PC-9 (cell line): ENCODE results near the gene UQCRH. TPM values are rescaled to one million over a fixed set of nuclear protein-coding genes. Genes with fewer than 3 reads are reported as not detected.
"Not testable (repeated sequence)": the region's sequence is repeated elsewhere in the genome, so short reads cannot be mapped to it uniquely, and the experiment has no call there.

ENCODE experiments used
- BruUV-seq: library from RNA; stranded (reverse); fragments of 400-500 nt; replicated peaks from 2 replicates; lab custom pipeline; 2021; lab: Mats Ljungman, UMichigan
- CTCF ChIA-PET: fragments of 300-600 bp; sonication (Branson Sonifier 250); formaldehyde crosslinking; loops from one replicate; lab custom pipeline; 2022; ENCODE audit warnings: antibody characterized with exemption; lab: Charles Lee
- POLR2A ChIA-PET: fragments of 300-600 bp; sonication (Branson Sonifier 250); formaldehyde crosslinking; loops from one replicate; lab custom pipeline; 2022; ENCODE audit warnings: antibody characterized with exemption; ENCODE audit not compliant: unreplicated experiment; lab: Charles Lee
- DNase-seq, 2 experiments: peaks; one replicate each; pipeline versions ENCODE4 v3.0.0 to v3.0.0-alpha.2; 2015 to 2022; ENCODE audit warnings: mixed read lengths in 1 of 2
- H2AFZ ChIP-seq: fragments of 200-600 bp; sonication (generic); 2 replicates; pipeline ENCODE4 v1.8.1; 2017; ENCODE audit warnings: antibody characterized with exemption
- H3F3A ChIP-seq: fragments of 200-600 bp; sonication (generic); 2 replicates; pipeline ENCODE4 v1.8.1; 2017; ENCODE audit warnings: antibody characterized with exemption, mild to moderate bottlenecking, low read depth; ENCODE audit not compliant: insufficient read depth
- H3K27ac ChIP-seq: fragments of 200-600 bp; sonication (generic); 2 replicates; pipeline ENCODE4 v1.6.1; 2016; ENCODE audit warnings: mixed run types
- H3K27me3 ChIP-seq: fragments of 200-600 bp; sonication (generic); 2 replicates; pipeline ENCODE4 v1.6.1; 2016; ENCODE audit warnings: low read depth, mixed run types; ENCODE audit not compliant: insufficient read depth
- H3K36me3 ChIP-seq: fragments of 200-600 bp; sonication (generic); 2 replicates; pipeline ENCODE4 v1.6.1; 2016; ENCODE audit warnings: low read depth, mixed run types
- H3K4me1 ChIP-seq: fragments of 200-600 bp; sonication (generic); replicated peaks from 2 replicates; pipeline ENCODE4 v1.6.1; 2016; ENCODE audit warnings: mixed run types; ENCODE audit not compliant: insufficient read depth
- H3K4me2 ChIP-seq: fragments of 200-600 bp; sonication (generic); 2 replicates; pipeline ENCODE4 v1.6.1; 2017; ENCODE audit warnings: mixed run types
- H3K4me3 ChIP-seq: fragments of 200-600 bp; sonication (generic); 2 replicates; pipeline ENCODE4 v1.6.1; 2016; ENCODE audit warnings: mixed run types
- H3K79me2 ChIP-seq: fragments of 200-600 bp; sonication (generic); 2 replicates; pipeline ENCODE4 v1.6.1; 2017; ENCODE audit warnings: low read depth, mixed run types
- H3K9me2 ChIP-seq: fragments of 200-600 bp; sonication (generic); 2 replicates; pipeline ENCODE4 v1.8.1; 2017; ENCODE audit warnings: mild to moderate bottlenecking; ENCODE audit not compliant: insufficient read depth
- H3K9me3 ChIP-seq: fragments of 200-600 bp; sonication (generic); 2 replicates; pipeline ENCODE4 v1.8.1; 2016; ENCODE audit warnings: low read depth; ENCODE audit not compliant: insufficient read depth
- H4K20me1 ChIP-seq: fragments of 200-600 bp; sonication (generic); 2 replicates; pipeline ENCODE4 v1.8.1; 2017; ENCODE audit not compliant: insufficient read depth
- CTCF ChIP-seq: fragments of 200-600 bp; sonication (generic); conservative IDR thresholded peaks from 2 replicates; pipeline ENCODE4 v1.6.1; 2017; ENCODE audit warnings: mixed run types, antibody characterized with exemption, mild to moderate bottlenecking, moderate library complexity
- EZH2 ChIP-seq: fragments of 200-600 bp; sonication (generic); IDR thresholded peaks from 2 replicates; pipeline ENCODE4 v1.8.0; 2017; ENCODE audit warnings: antibody characterized with exemption, low read depth
- intact Hi-C: fragments of 100-400 bp; cut with micrococcal nuclease; formaldehyde crosslinking; loops from one replicate; pipeline ENCODE4 v1.10.0; 2022; ENCODE audit not compliant: unreplicated experiment
- total RNA-seq: library from RNA; stranded (reverse); gene quantifications from 2 replicates; pipeline ENCODE4 v1.2.3, GENCODE V29; 2021

The UQCRH gene
- total RNA-seq, 1 experiment from 2014 or later, result 551 TPM

- Histone ChIP-seq H3K36me3 (no peaks in the 10 kb centered on the region), H3K4me2 (no peak overlapping the region), H3K9me3 (no peaks in the 10 kb centered on the region), H3K27me3 (no peaks in the 10 kb centered on the region), H3K27ac (no peak overlapping the region), H4K20me1 (no peaks in the 10 kb centered on the region), H2AFZ (no peak overlapping the region), H3K9me2 (no peaks in the 10 kb centered on the region), H3F3A (peaks cover 6% of the 10 kb centered on the region), H3K4me1 (peaks cover 2% of the 10 kb centered on the region; the same call in 1 of the 2 replicates), H3K79me2 (no peaks in the 10 kb centered on the region), H3K4me3 (no peak overlapping the region)
- POLR2A ChIA-PET, result interaction anchor here (0.9 kb wide), 1 partner anchor 821 kb away, joined by 10 read pairs; no protein-coding TSS in a partner anchor
- CTCF ChIA-PET, result interaction anchor here (0.7 to 2.0 kb wide), 6 partner anchors 11 to 377 kb away, joined by 3 to 24 read pairs (median 6); no protein-coding TSS in a partner anchor
- peak; percentile 54 for TF ChIP-seq CTCF
- no peak for TF ChIP-seq EZH2
- DNase-seq, result peak; percentile 48 to 76
- intact Hi-C loops, result loop anchor here (1.0 to 5.0 kb wide), 2 partner anchors 15 to 189 kb away; no protein-coding TSS in a partner anchor
- BruUV-seq, result no TSS peak
Measured at GRCh38 chr1:46333300-46334029, 30.0 kb downstream of the UQCRH start.

GRCh38 chr1:46334030-46334384, 30.5 kb downstream of the UQCRH start:
- no peak overlapping the region for H3K4me2 ChIP-seq
- ChIA-PET POLR2A (interaction anchor here (0.9 kb wide), 1 partner anchor 821 kb away, joined by 10 read pairs; no protein-coding TSS in a partner anchor), CTCF (interaction anchor here (1.1 to 2.0 kb wide), 3 partner anchors 13 to 374 kb away, joined by 3 to 24 read pairs (median 15); no protein-coding TSS in a partner anchor)
- H3K79me2 ChIP-seq, result no peaks in the 10 kb centered on the region
- no peaks in the 10 kb centered on the region for H4K20me1 ChIP-seq
- H3K27ac ChIP-seq, result no peak overlapping the region
- no peak overlapping the region for H3K4me3 ChIP-seq
- BruUV-seq, result no TSS peak
- no peaks in the 10 kb centered on the region for H3K9me3 ChIP-seq
- H2AFZ ChIP-seq, result no peak overlapping the region
- no peaks in the 10 kb centered on the region for H3K27me3 ChIP-seq
- no peaks in the 10 kb centered on the region for H3K9me2 ChIP-seq
- H3K36me3 ChIP-seq, result no peaks in the 10 kb centered on the region
- H3F3A ChIP-seq, result peaks cover 12% of the 10 kb centered on the region
- peaks cover 8% of the 10 kb centered on the region; the same call in 1 of the 2 replicates for H3K4me1 ChIP-seq
- TF ChIP-seq CTCF (no peak), EZH2 (no peak)
- intact Hi-C loops, result loop anchor here (5.0 kb wide), 1 partner anchor 188 kb away; no protein-coding TSS in a partner anchor
- DNase-seq, result no peak

- Histone ChIP-seq H3K36me3 (no peaks in the 10 kb centered on the region), H3K79me2 (no peaks in the 10 kb centered on the region), H3K9me3 (no peaks in the 10 kb centered on the region), H3K4me1 (peaks cover 12% of the 10 kb centered on the region; the same call in 1 of the 2 replicates), H4K20me1 (no peaks in the 10 kb centered on the region), H2AFZ (no peak overlapping the region), H3K9me2 (no peaks in the 10 kb centered on the region), H3K27me3 (no peaks in the 10 kb centered on the region), H3K4me2 (no peak overlapping the region), H3F3A (peaks cover 21% of the 10 kb centered on the region), H3K4me3 (no peak overlapping the region), H3K27ac (no peak overlapping the region)
- CTCF ChIA-PET, result interaction anchor here (0.5 to 0.7 kb wide), 2 partner anchors 160 to 218 kb away, joined by 3 read pairs; no protein-coding TSS in a partner anchor
- no peak for DNase-seq
- BruUV-seq, result no TSS peak
- intact Hi-C loops, result no loop called here
- TF ChIP-seq CTCF (no peak), EZH2 (no peak)
- POLR2A ChIA-PET, result no interaction called here
Measured at GRCh38 chr1:46335081-46335480, 31.6 kb downstream of the UQCRH start.

- peaks cover 20% of the 10 kb centered on the region; the same call in 1 of the 2 replicates for H3K4me1 ChIP-seq
- BruUV-seq, POLR2A ChIA-PET, H3K4me2 ChIP-seq, H3K27ac ChIP-seq, H2AFZ ChIP-seq, H3K9me2 ChIP-seq, H3K27me3 ChIP-seq, H4K20me1 ChIP-seq, DNase-seq, H3K9me3 ChIP-seq, intact Hi-C loops, H3K4me3 ChIP-seq, CTCF ChIA-PET, H3K36me3 ChIP-seq: not testable (repeated sequence)
- peaks cover 30% of the 10 kb centered on the region for H3F3A ChIP-seq
- H3K79me2 ChIP-seq, result peaks cover 14% of the 10 kb centered on the region
Measured at GRCh38 chr1:46337409-46337808, 33.9 kb downstream of the UQCRH start.
